Brain microvascular endothelial cell (primary cell): ENCODE data around the gene ISG20.
A peak's percentile ranks its signal among the peaks of the same experiment; 100 is the strongest.

Experiments used
- DNase-seq: peaks from one replicate; pipeline ENCODE4 v3.0.0-alpha.2; 2020
- H3K27ac ChIP-seq: fragments of 250-450 bp; sonication (Bioruptor Pico); 2 replicates; pipeline ENCODE4 v1.5.1; 2020; ENCODE audit warnings: mild to moderate bottlenecking, moderate library complexity
- H3K27me3 ChIP-seq: fragments of 250-450 bp; sonication (Bioruptor Pico); replicated peaks from 2 replicates; pipeline ENCODE4 v1.5.1; 2020; ENCODE audit warnings: mild to moderate bottlenecking
- H3K36me3 ChIP-seq: fragments of 250-450 bp; sonication (Bioruptor Pico); replicated peaks from 2 replicates; pipeline ENCODE4 v1.5.1; 2020; ENCODE audit warnings: mild to moderate bottlenecking
- H3K4me3 ChIP-seq: 2 replicates; pipeline ENCODE4 v1.5.1; 2011; ENCODE audit warnings: low read depth, mild to moderate bottlenecking, control low read depth, low read length, moderate library complexity
- in situ Hi-C: cut with HindIII; loops from 2 replicates; pipeline ENCODE4 v1.10.0; 2017; ENCODE audit warnings: low sequenced_read_pairs, low pct_ligation_motif_present
- TF ChIP-seq, protein P1 (sequence below): IDR thresholded peaks from 2 replicates; pipeline ENCODE4 v1.5.1; 2011; ENCODE audit warnings: low read depth, mild to moderate bottlenecking, moderate library complexity, low read length, control low read depth, inconsistent platforms; ENCODE audit errors: missing control alignments

Gene ISG20

DNA sequence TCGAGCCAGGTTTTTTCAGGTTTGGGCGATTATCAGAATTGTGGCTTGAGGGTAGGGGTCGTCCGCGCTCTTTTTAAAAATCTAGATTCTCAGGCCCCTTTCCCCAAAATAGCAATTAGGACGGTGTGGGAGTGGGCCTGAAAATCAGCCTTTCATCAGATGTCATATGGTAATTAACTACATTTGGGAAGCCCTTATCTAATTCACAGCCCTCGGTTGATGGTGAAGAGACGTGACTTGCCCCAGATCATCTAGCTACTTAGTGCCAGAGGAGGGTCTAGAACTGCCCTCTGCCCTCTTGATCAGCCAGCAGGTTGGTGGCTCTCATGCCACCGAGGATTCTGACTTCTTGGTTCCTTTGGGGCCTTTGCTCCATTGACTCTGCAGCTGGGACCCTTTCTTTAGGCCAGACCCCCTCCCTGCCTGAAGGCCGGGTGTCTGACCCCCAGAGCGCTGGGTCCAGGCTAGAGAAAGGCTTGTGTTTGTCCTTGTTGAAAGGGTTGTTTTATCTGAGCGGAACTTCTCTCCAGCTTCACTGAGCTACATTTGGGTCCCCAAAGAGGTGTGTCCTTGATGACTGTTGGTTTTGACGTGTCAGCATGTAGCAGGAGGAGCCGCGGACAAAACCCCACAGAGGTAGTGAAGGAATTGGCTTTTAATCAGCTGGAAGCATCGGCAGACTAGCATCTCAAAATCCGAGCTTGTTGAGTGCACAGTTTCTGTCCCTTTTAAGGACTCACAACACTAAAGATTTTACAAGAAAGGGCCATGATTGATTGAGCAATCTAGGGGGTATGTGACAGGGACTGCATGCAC is 16.8 kb upstream of the ISG20 start:
- H3K27ac ChIP-seq, result peak overlapping the region; percentile 96
- in situ Hi-C loops, result no loop called here
- H3K4me3 ChIP-seq, result peak overlapping the region; percentile 89
- H3K27me3 ChIP-seq, result no peaks in the 10 kb centered on the region
- peaks cover 17% of the 10 kb centered on the region for H3K36me3 ChIP-seq
- peak; percentile 48 for DNase-seq
- TF ChIP-seq, protein P1, sequence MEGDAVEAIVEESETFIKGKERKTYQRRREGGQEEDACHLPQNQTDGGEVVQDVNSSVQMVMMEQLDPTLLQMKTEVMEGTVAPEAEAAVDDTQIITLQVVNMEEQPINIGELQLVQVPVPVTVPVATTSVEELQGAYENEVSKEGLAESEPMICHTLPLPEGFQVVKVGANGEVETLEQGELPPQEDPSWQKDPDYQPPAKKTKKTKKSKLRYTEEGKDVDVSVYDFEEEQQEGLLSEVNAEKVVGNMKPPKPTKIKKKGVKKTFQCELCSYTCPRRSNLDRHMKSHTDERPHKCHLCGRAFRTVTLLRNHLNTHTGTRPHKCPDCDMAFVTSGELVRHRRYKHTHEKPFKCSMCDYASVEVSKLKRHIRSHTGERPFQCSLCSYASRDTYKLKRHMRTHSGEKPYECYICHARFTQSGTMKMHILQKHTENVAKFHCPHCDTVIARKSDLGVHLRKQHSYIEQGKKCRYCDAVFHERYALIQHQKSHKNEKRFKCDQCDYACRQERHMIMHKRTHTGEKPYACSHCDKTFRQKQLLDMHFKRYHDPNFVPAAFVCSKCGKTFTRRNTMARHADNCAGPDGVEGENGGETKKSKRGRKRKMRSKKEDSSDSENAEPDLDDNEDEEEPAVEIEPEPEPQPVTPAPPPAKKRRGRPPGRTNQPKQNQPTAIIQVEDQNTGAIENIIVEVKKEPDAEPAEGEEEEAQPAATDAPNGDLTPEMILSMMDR, result no peak

DNA sequence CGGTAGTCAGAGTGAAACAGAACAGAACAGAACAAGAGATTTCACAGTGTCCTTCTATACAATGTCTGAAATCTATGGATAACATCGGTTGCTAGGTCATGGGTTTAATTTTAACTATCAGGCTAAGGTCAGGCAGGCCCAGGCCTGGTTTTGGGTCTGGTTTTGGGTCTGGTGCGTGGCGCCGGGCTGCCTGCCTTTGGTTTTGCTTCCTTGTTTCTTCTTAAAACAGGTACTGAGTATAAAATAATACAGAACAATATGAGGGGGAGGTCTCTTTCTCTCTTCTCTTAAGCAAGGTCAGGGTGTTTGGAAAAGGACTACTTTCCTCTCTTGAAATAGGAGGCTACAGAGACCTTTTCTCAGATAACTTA is 16.2 kb upstream of the ISG20 start:
- no peak for DNase-seq
- H3K27ac ChIP-seq, result peak overlapping the region; percentile 96
- in situ Hi-C loops, result no loop called here
- H3K36me3 ChIP-seq, result peaks cover 20% of the 10 kb centered on the region
- H3K27me3 ChIP-seq, result no peaks in the 10 kb centered on the region
- H3K4me3 ChIP-seq, result peak overlapping the region; percentile 89
- TF ChIP-seq, protein P1, result no peak

DNA sequence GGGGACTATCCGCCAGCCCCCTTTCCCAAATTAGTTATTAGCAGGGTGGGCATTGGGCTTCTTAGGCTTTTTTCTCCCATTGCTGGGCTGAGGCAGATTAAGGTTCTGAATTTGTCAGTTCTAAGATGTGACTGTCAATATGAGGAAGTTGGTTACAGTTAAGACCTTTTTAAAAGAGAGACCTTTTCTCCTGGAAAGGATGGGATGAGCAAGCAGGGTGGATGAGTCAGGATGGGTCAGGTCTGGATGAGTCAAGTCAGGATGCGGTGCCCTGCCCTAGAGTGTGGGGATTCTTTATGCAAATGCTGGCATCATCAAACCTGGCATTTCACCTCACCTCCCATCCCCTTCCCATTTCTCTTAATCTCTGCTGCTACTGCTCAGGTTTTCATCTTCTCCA is 15.8 kb upstream of the ISG20 start:
- H3K36me3 ChIP-seq, result peaks cover 25% of the 10 kb centered on the region
- DNase-seq, result peak; percentile 81
- peak overlapping the region; percentile 89 for H3K4me3 ChIP-seq
- H3K27ac ChIP-seq, result peak overlapping the region; percentile 96
- in situ Hi-C loops, result no loop called here
- TF ChIP-seq, protein P1, result no peak
- no peaks in the 10 kb centered on the region for H3K27me3 ChIP-seq

DNA sequence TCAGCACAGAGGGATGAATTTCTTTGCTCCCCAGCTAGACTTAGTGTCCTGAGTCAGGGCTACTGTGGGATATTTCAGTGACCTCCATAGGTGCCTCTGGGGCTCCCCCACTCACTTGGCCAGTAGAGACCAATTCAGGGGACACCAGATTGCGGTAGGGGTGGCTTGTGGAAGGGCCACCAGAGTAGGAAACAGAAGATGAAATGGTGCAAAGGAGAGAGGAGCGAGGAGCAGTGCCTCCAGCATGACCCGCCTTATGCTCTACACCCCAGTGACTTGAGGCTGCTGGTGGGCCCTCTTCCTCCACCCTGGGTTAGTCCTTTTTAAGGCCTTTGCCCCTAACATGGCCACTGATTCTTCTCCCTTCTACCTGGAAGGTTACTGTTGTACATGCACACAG is 15.2 kb upstream of the ISG20 start:
- peaks cover 30% of the 10 kb centered on the region for H3K36me3 ChIP-seq
- in situ Hi-C loops, result no loop called here
- no peak for DNase-seq
- H3K27ac ChIP-seq, result peak overlapping the region; percentile 96
- H3K4me3 ChIP-seq, result peak overlapping the region; percentile 12
- no peaks in the 10 kb centered on the region for H3K27me3 ChIP-seq
- TF ChIP-seq, protein P1, result no peak

DNA sequence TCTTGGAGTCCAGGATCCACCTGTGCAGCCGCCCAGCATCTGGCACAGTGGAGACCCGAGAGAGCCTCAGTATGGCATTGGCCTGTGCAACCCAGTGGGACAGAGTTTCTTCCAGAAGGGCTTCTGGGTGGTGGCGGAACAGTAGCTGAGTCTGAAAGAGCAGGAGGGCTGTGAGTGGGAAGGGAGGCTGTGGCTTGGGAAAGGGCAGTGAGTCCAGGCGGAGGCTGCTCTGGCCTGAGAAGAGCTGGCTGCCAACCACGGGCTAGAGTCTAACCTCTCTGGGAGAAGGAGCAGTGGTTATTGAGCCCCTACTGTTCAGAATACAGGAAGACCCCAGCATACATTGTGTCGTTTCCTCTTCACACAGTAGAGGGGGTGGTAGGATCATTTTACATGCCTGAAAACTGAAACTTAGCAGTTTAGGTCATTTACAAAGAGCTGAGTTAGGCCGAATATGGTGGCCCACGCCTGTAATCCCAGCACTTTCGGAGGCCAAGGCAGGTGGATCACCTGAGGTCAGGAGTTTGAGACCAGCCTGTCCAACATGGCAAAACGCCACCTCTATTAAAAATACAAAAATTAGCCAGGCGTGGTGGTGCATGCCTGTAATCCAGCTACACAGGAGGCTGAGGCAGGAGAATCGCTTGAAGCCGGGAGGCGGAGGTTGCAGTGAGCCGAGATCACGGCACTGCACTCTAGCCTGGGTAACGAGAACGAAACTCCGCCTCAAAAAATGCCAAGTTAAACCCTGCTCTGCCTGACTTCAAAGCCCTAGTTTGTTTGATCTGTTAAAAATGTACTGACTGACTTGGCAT is 14.5 kb upstream of the ISG20 start:
- TF ChIP-seq, protein P1, result peak; percentile 58
- in situ Hi-C loops, result no loop called here
- Histone ChIP-seq H3K27me3 (no peaks in the 10 kb centered on the region), H3K27ac (peak overlapping the region; percentile 96), H3K36me3 (peaks cover 38% of the 10 kb centered on the region), H3K4me3 (no peak overlapping the region)
- DNase-seq, result no peak
